ENCODE results near the gene PLAU. TPM values are rescaled to one million over a fixed set of nuclear protein-coding genes. Genes with fewer than 3 reads are reported as not detected.

Gene PLAU
- total and polyA plus RNA-seq, 2 of the 4 experiments (the other 2 are of a cell fraction), result 123 to 283 TPM

GRCh38 chr10:73934074-73934473, 23.1 kb downstream of the PLAU start:
- no peak for DNase-seq
- Histone ChIP-seq H2AK9ac (replicated peaks; ENCODE audit: low read depth, low read length, poor library complexity) (no peak overlapping the region), H3K4me1 (ENCODE audit: control insufficient read depth, insufficient read depth, low read length) (peaks cover 8% of the 10 kb centered on the region), H3K9ac (ENCODE audit: low read depth, low read length) (no peak overlapping the region), H3K23ac (ENCODE audit: low read depth, low read length) (no peak overlapping the region), H3K36me3 (ENCODE audit: control insufficient read depth, insufficient read depth, low read length) (no peaks in the 10 kb centered on the region), H4K8ac (ENCODE audit: low read depth in 2 of 2, low read length in 2 of 2) (no peak overlapping the region), H3K79me1 (ENCODE audit: low read depth in 1 of 2, low read length in 2 of 2) (no peaks in the 10 kb centered on the region), H2BK5ac (ENCODE audit: low read depth, low read length, poor library complexity, severe bottlenecking) (no peak overlapping the region), H2AK5ac (ENCODE audit: low read depth, low read length) (peak overlapping the region; percentile 52), H2BK15ac (ENCODE audit: low read depth, low read length) (peak overlapping the region; percentile 26; the same call in 1 of the 3 replicates), H3K9me1 (ENCODE audit: insufficient read depth, low read length) (peaks cover 9% of the 10 kb centered on the region), H3K14ac (replicated peaks; ENCODE audit: low read depth, low read length) (no peak overlapping the region; the same call in 1 of the 2 replicates), H3K4ac (ENCODE audit: low read depth, low read length) (peak overlapping the region; percentile 12; the same call in 1 of the 2 replicates), H4K20me1 (ENCODE audit: insufficient read depth, low read length) (no peaks in the 10 kb centered on the region), H3K4me2 (ENCODE audit: low read depth, low read length) (no peak overlapping the region), H2BK20ac (ENCODE audit: low read depth, low read length) (no peak overlapping the region), H2AFZ (replicated peaks; ENCODE audit: low read length, poor library complexity) (no peak overlapping the region), H3K56ac (ENCODE audit: extremely low read depth, insufficient read depth, low read length) (no peak overlapping the region), H3K27ac (ENCODE audit: insufficient read depth, low read length) (no peak overlapping the region), H3K9me3 (ENCODE audit: control insufficient read depth, insufficient read depth, low read length) (no peaks in the 10 kb centered on the region), H4K5ac (ENCODE audit: low read depth, low read length) (no peak overlapping the region), H3K4me3 (ENCODE audit: insufficient read depth, low read depth, low read length) (no peak overlapping the region), H3K18ac (ENCODE audit: low read depth, low read length) (no peak overlapping the region), H2BK120ac (ENCODE audit: low read depth, low read length) (no peak overlapping the region; the same call in 1 of the 2 replicates), H4K91ac (ENCODE audit: insufficient read depth, low read depth, low read length) (no peak overlapping the region), H3K27me3 (ENCODE audit: control insufficient read depth, insufficient read depth, low read length) (no peaks in the 10 kb centered on the region)
- CTCF ChIA-PET, result interaction anchor here (1.4 kb wide), 1 partner anchor 14 kb away, joined by 3 read pairs; no protein-coding TSS in a partner anchor
- intact Hi-C loops (cut with micrococcal nuclease) (no loop called here), dilution Hi-C loops (cut with HindIII; ENCODE audit: low sequenced_read_pairs, unreplicated experiment) (no loop called here), in situ Hi-C loops (cut with MboI; ENCODE audit: low sequenced_read_pairs) (no loop called here)
- BruUV-seq (replicated peaks), result no TSS peak
- 100% methylated on average over 1 of the region's 4 CpGs; no CpG with 5 or more reads in 1 of the 2 experiments for WGBS, 2 experiments (ENCODE audit: extremely low coverage in 2 of 2, insufficient read length in 1 of 2)
- ATAC-seq (ENCODE audit: low read depth), result no peak
- TF ChIP-seq ELK1 (IDR thresholded peaks at IDR 0.05; ENCODE audit: borderline replicate concordance, low read depth, low read length) (no peak), POLR2A (IDR thresholded peaks at IDR 0.05; ENCODE audit: low read depth, low read length) (no peak), FOS (IDR thresholded peaks at IDR 0.05; ENCODE audit: low read depth, low read length) (no peak), RFX5 (IDR thresholded peaks at IDR 0.05; ENCODE audit: low read depth, low read length) (no peak), BHLHE40 (IDR thresholded peaks at IDR 0.05; ENCODE audit: low read depth, low read length) (no peak), MAZ (IDR thresholded peaks at IDR 0.05; ENCODE audit: borderline replicate concordance, low read depth, low read length) (no peak)
- POLR2A ChIA-PET (ENCODE audit: unreplicated experiment), result no interaction called here
